ENCODE measurements around the gene TNNT1.

DNA sequence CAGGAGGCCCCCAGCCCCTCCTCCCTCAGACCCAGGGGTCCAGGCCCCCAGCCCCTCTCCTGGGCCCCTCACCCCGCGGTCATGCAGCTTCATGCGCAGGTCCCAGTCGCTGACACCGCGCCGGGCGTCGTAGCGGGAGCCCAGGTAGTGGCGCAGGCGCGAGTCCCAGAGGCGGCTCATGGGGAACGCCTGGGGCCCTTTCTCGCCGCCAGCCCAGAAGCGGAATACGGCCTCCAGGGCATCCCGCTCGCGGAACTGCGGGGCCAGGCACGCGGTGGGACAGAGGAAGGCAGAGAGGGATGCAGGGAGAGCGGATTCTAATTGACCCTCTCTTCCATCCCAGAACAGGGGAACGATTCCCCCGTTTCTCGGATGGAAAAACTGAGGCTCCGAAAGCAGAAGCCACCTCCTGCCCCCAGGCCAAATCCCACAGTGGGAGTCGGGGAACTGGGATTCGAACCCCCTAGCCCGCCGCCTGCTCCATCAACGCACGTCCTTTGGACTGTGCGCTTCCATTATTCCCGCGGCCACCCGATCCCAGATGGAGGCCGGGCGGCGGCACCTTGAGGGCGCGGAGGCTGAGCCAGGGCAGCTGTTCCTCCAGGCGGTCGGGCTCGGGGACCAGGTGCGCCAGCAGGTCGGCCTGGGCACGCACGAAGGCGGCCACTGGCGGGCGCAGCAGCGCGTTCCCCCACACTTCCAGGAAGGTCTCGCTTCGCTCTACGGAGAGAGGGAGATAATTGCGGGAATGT, 12.7 kb upstream of the TNNT1 start:
- TF ChIP-seq CTCF (IDR thresholded peaks at IDR 0.05): no peak
- TF ChIP-seq POLR2A (IDR thresholded peaks at IDR 0.05): no peak
